Testis (tissue), 2 donors: ENCODE measurements around the gene RPS15.

Experiments
- CTCF ChIP-seq, 3 experiments: fragments of 450-650 bp in 2 of 3; fragments of 200-600 bp in 1 of 3; sonication (generic) in 1 of 3; IDR thresholded peaks; one replicate each; pipeline ENCODE4 v1.5.1; 2016 to 2019; ENCODE audit warnings: antibody characterized with exemption in 3 of 3, mild to moderate bottlenecking in 2 of 3, moderate library complexity in 1 of 3
- POLR2A ChIP-seq: fragments of 450-650 bp; IDR thresholded peaks from one replicate; pipeline ENCODE4 v1.6.1; 2017; ENCODE audit warnings: antibody characterized with exemption, mild to moderate bottlenecking, moderate library complexity

GRCh38 chr19:1452802-1453524 is 14.8 kb downstream of the RPS15 start:
- TF ChIP-seq POLR2A, result no peak
- no peak for TF ChIP-seq CTCF (IDR thresholded peaks at IDR 0.05)
